Smooth muscle cell (in vitro differentiated cells): ENCODE measurements around the gene NUDT19. TPM values are rescaled to one million over a fixed set of nuclear protein-coding genes. Genes with fewer than 3 reads are reported as not detected.

ENCODE experiments used
- DNase-seq: peaks from one replicate; lab custom pipeline; 2025; ENCODE audit not compliant: unreplicated experiment; lab: John Stamatoyannopoulos, UW
- H2AFZ ChIP-seq: fragments of 200-600 bp; sonication (generic); 2 replicates; pipeline ENCODE4 v1.6.0; 2016; ENCODE audit warnings: antibody characterized with exemption, low read depth, mild to moderate bottlenecking
- H3F3A ChIP-seq: fragments of 200-600 bp; sonication (generic); 2 replicates; pipeline ENCODE4 v1.6.0; 2017; ENCODE audit warnings: antibody characterized with exemption, low read depth
- H3K27ac ChIP-seq: fragments of 200-600 bp; sonication (generic); 2 replicates; pipeline ENCODE4 v1.5.1; 2016; ENCODE audit warnings: low read depth, mild to moderate bottlenecking
- H3K27me3 ChIP-seq: fragments of 200-600 bp; sonication (generic); 2 replicates; pipeline ENCODE4 v1.6.1; 2016; ENCODE audit warnings: low read depth, mild to moderate bottlenecking
- H3K36me3 ChIP-seq: fragments of 200-600 bp; sonication (generic); 2 replicates; pipeline ENCODE4 v1.5.1; 2016; ENCODE audit warnings: low read depth
- H3K4me1 ChIP-seq: fragments of 200-600 bp; sonication (generic); 2 replicates; pipeline ENCODE4 v1.5.1; 2016; ENCODE audit warnings: low read depth
- H3K4me2 ChIP-seq: fragments of 200-600 bp; sonication (generic); 2 replicates; pipeline ENCODE4 v1.6.0; 2016; ENCODE audit warnings: mild to moderate bottlenecking
- H3K4me3 ChIP-seq: fragments of 200-600 bp; sonication (generic); 2 replicates; pipeline ENCODE4 v1.5.1; 2016; ENCODE audit warnings: mild to moderate bottlenecking
- H3K79me2 ChIP-seq: fragments of 200-600 bp; sonication (generic); 2 replicates; pipeline ENCODE4 v1.6.0; 2016; ENCODE audit warnings: low read depth, mild to moderate bottlenecking
- H3K9ac ChIP-seq: fragments of 200-600 bp; sonication (generic); 2 replicates; pipeline ENCODE4 v1.6.0; 2016; ENCODE audit warnings: low read depth
- H3K9me3 ChIP-seq: fragments of 200-600 bp; sonication (generic); replicated peaks from 2 replicates; pipeline ENCODE4 v1.5.1; 2016; ENCODE audit warnings: low read depth
- H4K20me1 ChIP-seq: fragments of 200-600 bp; sonication (generic); 2 replicates; pipeline ENCODE4 v1.6.0; 2016; ENCODE audit warnings: low read depth
- WGBS: methylation state at CpG from one replicate; pipeline ENCODE4 v1.1.7; 2016; ENCODE audit warnings: low lambda C conversion rate; 5-methylcytosine and 5-hydroxymethylcytosine counted together
- polyA plus RNA-seq: library from polyadenylated mRNA; unstranded; fragments of >200 nt; fragmentation: Nextera tagmentation; extraction: Ambion mirVana; gene quantifications from 2 replicates; pipeline ENCODE4 v1.2.1, GENCODE V29; 2016
- total RNA-seq: library from RNA; depleted of rRNA; stranded (reverse); fragments of >200 nt; gene quantifications from 2 replicates; pipeline ENCODE4 v1.2.3, GENCODE V29; 2014
- TF ChIP-seq, protein P1 (sequence below): fragments of 200-600 bp; sonication (generic); IDR thresholded peaks from 2 replicates; pipeline ENCODE4 v1.5.1; 2017; ENCODE audit warnings: borderline replicate concordance, mild to moderate bottlenecking, antibody characterized with exemption; ENCODE audit not compliant: insufficient read depth, poor library complexity, severe bottlenecking

Gene NUDT19
- total and polyA plus RNA-seq, 2 experiments from 2014 or later = 2.2 to 3.5 TPM

DNA sequence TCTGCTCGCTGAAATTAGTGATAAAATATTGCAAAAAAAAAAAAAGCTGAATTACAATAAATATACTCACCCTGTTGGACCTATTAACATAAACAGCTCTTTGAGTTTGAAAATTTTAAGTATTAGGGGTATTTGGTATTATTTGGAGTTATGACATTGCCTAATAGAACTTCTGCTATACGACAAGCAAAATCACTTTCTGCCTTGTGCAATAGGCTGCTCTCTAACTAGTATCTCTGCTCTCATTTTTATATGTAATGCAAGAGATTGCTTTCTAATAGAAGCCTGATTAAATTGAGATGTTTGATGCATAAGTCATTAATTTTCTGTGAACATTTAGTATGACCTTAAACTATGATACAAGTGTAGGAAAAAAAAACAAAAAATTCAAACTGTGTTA lies 10.6 kb upstream of the NUDT19 start:
- Histone ChIP-seq H3K4me2 (no peak overlapping the region), H3K9ac (no peak overlapping the region), H3K9me3 (no peaks in the 10 kb centered on the region), H3K27me3 (peaks cover 16% of the 10 kb centered on the region), H4K20me1 (peaks cover 8% of the 10 kb centered on the region), H2AFZ (no peak overlapping the region), H3K27ac (no peak overlapping the region), H3F3A (peaks cover 6% of the 10 kb centered on the region), H3K36me3 (no peaks in the 10 kb centered on the region), H3K4me1 (peaks cover 11% of the 10 kb centered on the region), H3K4me3 (no peak overlapping the region), H3K79me2 (no peaks in the 10 kb centered on the region)
- WGBS = 87% methylated on average over 2 of the region's 2 CpGs
- TF ChIP-seq, protein P1, sequence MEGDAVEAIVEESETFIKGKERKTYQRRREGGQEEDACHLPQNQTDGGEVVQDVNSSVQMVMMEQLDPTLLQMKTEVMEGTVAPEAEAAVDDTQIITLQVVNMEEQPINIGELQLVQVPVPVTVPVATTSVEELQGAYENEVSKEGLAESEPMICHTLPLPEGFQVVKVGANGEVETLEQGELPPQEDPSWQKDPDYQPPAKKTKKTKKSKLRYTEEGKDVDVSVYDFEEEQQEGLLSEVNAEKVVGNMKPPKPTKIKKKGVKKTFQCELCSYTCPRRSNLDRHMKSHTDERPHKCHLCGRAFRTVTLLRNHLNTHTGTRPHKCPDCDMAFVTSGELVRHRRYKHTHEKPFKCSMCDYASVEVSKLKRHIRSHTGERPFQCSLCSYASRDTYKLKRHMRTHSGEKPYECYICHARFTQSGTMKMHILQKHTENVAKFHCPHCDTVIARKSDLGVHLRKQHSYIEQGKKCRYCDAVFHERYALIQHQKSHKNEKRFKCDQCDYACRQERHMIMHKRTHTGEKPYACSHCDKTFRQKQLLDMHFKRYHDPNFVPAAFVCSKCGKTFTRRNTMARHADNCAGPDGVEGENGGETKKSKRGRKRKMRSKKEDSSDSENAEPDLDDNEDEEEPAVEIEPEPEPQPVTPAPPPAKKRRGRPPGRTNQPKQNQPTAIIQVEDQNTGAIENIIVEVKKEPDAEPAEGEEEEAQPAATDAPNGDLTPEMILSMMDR = no peak
- no peak for DNase-seq

DNA sequence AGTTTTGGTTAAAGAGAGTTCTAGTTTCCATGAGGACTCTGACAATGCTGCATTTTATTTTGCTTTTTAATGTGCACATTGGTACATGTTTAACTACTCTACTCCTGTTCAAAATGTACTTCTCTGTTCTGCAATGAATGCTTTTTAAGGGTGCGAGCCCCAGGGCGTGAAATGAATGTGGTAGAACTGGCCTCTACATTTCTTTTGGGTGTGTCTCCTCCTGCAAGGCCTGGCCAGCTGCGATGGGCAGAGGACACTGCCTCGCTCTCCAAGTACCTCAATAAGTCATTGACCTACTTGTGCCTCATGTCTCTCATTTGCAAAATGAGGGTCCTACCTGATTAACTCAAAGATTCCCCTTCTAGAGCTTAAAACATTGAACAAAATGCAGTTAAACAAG lies 9.3 kb upstream of the NUDT19 start:
- Histone ChIP-seq H3K4me2 (no peak overlapping the region), H4K20me1 (peaks cover 3% of the 10 kb centered on the region), H3K36me3 (no peaks in the 10 kb centered on the region), H3K79me2 (no peaks in the 10 kb centered on the region), H3K27ac (no peak overlapping the region), H3K4me1 (peaks cover 2% of the 10 kb centered on the region), H3K27me3 (peaks cover 2% of the 10 kb centered on the region), H3F3A (peaks cover 6% of the 10 kb centered on the region), H2AFZ (no peak overlapping the region), H3K4me3 (no peak overlapping the region), H3K9me3 (no peaks in the 10 kb centered on the region), H3K9ac (no peak overlapping the region)
- no peak for DNase-seq
- TF ChIP-seq, protein P1 = no peak
- WGBS = 83% methylated on average over 4 of the region's 4 CpGs

DNA sequence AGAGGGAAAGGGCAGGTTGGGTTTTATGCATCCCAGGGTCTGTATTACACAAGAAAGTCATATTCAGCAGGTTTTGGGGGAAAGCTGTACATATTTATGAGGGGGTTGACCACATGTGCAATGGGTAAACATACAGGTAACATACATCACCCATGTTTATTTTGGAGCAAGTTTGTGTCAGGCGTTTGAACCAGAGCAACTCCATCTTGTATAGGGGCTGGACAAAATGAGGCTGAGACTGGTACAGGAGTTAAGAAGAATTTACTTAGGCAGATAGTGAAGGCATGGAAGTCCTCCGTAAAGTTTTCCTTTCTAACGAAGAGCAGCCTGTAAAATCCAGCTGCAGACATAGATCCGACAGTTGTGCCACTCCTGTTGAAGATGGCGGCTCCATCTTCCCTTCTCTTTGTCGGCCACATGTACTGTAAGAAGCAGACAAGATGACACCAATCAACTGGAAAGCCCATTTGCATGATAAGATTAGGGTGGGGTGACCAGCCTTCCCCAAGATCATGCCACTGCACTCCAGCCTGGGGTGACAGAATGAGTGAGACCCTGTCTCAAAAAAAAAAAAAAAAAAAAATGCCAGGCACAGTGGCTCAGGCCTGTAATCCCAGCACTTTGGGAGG lies 4.7 kb upstream of the NUDT19 start:
- 92% methylated on average over 6 of the region's 6 CpGs for WGBS
- no peak for DNase-seq

More for the DNA sequence above, 4.7 kb upstream of the NUDT19 start:
- Histone ChIP-seq H3K27me3 (no peaks in the 10 kb centered on the region), H3K4me3 (no peak overlapping the region), H3K36me3 (no peaks in the 10 kb centered on the region), H3K9me3 (no peaks in the 10 kb centered on the region), H3K4me2 (no peak overlapping the region), H2AFZ (no peak overlapping the region), H4K20me1 (no peaks in the 10 kb centered on the region), H3F3A (peaks cover 9% of the 10 kb centered on the region), H3K9ac (no peak overlapping the region), H3K79me2 (peaks cover under 1% of the 10 kb centered on the region), H3K27ac (no peak overlapping the region), H3K4me1 (no peaks in the 10 kb centered on the region)
- TF ChIP-seq, protein P1 = no peak
